Parathyroid adenoma (tissue), 2 donors: ENCODE results near the gene RNASEH1.

Experiments used
- H2AFZ ChIP-seq: fragments of 300-600 bp; sonication (generic); one replicate; pipeline ENCODE4 v1.7.0; 2017; ENCODE audit warnings: antibody characterized with exemption, mild to moderate bottlenecking
- H3K27ac ChIP-seq: fragments of 300-600 bp; sonication (generic); one replicate; pipeline ENCODE4 v1.7.0; 2017
- H3K27me3 ChIP-seq: fragments of 300-600 bp; sonication (generic); one replicate; pipeline ENCODE4 v1.7.0; 2017; ENCODE audit warnings: low read length; ENCODE audit not compliant: control insufficient read depth, insufficient read depth
- H3K36me3 ChIP-seq: fragments of 300-600 bp; sonication (generic); one replicate; pipeline ENCODE4 v1.7.0; 2017; ENCODE audit warnings: low read length; ENCODE audit not compliant: control insufficient read depth, insufficient read depth
- H3K4me1 ChIP-seq: fragments of 300-600 bp; sonication (generic); one replicate; pipeline ENCODE4 v1.7.0; 2017; ENCODE audit warnings: control low read depth
- H3K4me2 ChIP-seq: fragments of 300-600 bp; sonication (generic); one replicate; pipeline ENCODE4 v1.7.0; 2017; ENCODE audit warnings: low read length
- H3K4me3 ChIP-seq: fragments of 300-600 bp; sonication (generic); one replicate; pipeline ENCODE4 v1.7.0; 2017; ENCODE audit warnings: low read depth, low read length
- H3K79me2 ChIP-seq: fragments of 300-600 bp; sonication (generic); one replicate; pipeline ENCODE4 v1.7.0; 2017; ENCODE audit warnings: control low read depth
- H3K9ac ChIP-seq: fragments of 300-600 bp; sonication (generic); one replicate; pipeline ENCODE4 v1.7.0; 2017; ENCODE audit warnings: mild to moderate bottlenecking
- H3K9me3 ChIP-seq: fragments of 300-600 bp; sonication (generic); one replicate; pipeline ENCODE4 v1.7.0; 2017; ENCODE audit warnings: low read length; ENCODE audit not compliant: control insufficient read depth
- TF ChIP-seq, protein P1 (sequence below): fragments of 300-600 bp; sonication (generic); IDR thresholded peaks from one replicate; pipeline ENCODE4 v1.7.0; 2017; ENCODE audit warnings: antibody characterized with exemption, mild to moderate bottlenecking
- donor health status: primary hyperparathyroidism.

Gene RNASEH1

DNA sequence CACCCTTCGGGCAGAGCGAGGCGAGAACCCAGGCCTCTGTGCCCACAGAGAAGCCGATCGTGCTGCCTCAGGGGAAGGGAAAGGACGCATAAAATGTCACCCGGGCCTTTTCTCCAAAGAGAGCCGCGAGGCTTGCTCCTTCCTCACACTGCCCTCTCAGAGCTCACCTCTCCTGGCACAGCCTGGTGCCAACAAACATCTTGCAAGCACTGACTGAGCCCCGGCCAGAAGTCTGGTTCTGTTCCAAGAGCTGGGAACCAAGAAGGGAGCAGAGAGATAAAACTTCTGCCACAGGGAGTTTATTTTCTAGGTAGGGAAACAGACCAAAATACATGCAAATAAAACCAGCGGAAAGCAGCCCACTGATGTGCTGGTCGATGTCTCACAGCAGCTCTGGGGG is 25.2 kb downstream of the RNASEH1 start:
- TF ChIP-seq, protein P1, sequence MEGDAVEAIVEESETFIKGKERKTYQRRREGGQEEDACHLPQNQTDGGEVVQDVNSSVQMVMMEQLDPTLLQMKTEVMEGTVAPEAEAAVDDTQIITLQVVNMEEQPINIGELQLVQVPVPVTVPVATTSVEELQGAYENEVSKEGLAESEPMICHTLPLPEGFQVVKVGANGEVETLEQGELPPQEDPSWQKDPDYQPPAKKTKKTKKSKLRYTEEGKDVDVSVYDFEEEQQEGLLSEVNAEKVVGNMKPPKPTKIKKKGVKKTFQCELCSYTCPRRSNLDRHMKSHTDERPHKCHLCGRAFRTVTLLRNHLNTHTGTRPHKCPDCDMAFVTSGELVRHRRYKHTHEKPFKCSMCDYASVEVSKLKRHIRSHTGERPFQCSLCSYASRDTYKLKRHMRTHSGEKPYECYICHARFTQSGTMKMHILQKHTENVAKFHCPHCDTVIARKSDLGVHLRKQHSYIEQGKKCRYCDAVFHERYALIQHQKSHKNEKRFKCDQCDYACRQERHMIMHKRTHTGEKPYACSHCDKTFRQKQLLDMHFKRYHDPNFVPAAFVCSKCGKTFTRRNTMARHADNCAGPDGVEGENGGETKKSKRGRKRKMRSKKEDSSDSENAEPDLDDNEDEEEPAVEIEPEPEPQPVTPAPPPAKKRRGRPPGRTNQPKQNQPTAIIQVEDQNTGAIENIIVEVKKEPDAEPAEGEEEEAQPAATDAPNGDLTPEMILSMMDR, result no peak
- Histone ChIP-seq H3K79me2 (no peaks in the 10 kb centered on the region), H3K9me3 (no peaks in the 10 kb centered on the region), H2AFZ (no peak overlapping the region), H3K4me1 (peaks cover 3% of the 10 kb centered on the region), H3K27me3 (no peaks in the 10 kb centered on the region), H3K27ac (no peak overlapping the region), H3K36me3 (no peaks in the 10 kb centered on the region), H3K9ac (no peak overlapping the region), H3K4me2 (no peak overlapping the region), H3K4me3 (no peak overlapping the region)

DNA sequence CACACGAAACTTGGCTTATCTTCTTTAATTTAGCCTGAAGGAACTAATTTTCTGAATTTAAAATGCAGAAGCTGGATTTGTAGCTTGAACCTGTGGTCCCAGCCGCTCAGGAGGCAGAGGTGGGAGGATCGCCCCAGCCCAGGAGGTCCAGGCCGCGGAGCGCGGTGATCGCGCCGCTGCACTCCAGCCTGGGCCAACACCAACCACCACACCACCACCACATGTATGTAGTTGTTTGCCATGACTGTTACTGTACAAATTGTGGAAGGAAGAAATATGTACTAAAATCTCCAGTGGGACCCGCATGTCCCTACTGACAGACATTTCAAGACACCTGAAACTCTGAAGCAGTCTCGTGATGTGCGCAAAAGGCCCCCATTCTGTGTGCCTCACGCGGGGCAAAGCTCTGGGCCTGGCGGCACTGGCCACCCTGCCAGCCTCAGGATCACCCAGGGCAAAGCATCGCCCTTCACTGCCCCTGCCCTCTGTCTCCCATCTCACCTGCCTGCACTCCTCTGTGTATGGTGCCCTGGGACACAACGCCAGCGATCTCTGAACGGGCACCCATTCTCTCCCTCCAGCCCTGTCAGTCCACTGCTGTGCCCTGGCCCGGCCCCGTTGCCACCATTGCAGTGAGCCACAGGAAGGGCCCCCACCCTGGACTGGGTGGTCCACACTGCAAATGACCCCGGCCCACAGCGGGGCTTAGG is 28.7 kb downstream of the RNASEH1 start:
- Histone ChIP-seq H2AFZ (no peak overlapping the region), H3K9me3 (no peaks in the 10 kb centered on the region)
- TF ChIP-seq, protein P1, result no peak

DNA sequence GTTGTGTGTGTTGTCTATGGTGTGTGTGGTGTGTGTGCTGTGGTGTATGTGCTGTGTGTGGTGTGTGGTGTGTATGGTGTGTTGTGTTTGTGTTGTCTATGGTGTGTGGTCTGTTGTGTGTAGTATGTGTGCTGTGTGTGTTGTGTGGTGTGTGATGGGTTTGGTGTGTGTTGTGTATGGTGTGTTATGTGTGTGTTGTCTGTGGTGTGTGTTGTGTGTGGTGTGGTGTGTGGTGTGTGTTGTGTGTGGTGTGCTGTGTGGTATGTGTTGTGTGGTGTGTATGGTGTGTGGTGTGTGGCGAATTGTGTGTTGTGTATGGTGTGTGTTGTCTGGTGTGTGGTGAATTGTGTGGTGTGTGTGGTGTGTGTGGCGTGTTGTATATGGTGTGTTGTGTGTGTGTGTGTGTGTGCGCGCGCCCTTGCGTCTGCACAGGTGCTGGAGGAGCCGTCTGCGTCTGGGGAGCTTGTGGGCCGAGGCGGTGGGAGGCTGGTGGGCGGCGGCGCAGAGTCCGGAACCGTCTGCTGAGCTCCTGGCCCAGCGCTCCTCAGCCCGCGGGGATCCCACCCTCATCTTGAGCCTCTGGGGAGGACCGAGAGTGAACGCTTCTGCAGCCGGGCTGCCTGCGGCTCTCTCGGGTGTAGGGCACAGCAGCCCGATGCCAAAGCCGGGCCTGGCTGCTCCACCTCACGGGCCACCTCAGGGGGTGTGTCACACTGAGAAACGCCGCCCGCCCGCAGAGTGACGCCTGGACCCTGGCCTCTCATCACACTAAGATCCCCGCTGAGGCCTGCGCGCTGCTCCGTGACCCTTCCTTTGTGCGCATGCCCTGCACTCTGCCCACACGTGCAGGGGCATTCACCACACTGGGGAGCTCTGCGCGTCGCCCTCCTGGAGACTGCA is 30.0 kb downstream of the RNASEH1 start:
- Histone ChIP-seq H3K27me3 (no peaks in the 10 kb centered on the region), H3K36me3 (no peaks in the 10 kb centered on the region), H3K9ac (no peak overlapping the region), H3K79me2 (no peaks in the 10 kb centered on the region), H3K27ac (no peak overlapping the region), H3K4me2 (no peak overlapping the region), H3K4me3 (no peak overlapping the region), H2AFZ (no peak overlapping the region), H3K9me3 (no peaks in the 10 kb centered on the region), H3K4me1 (peaks cover 17% of the 10 kb centered on the region)
- TF ChIP-seq, protein P1, result no peak

More for the DNA sequence above, 28.7 kb downstream of the RNASEH1 start:
- no peak overlapping the region for H3K4me3 ChIP-seq
- H3K9ac ChIP-seq, result no peak overlapping the region
- H3K4me1 ChIP-seq, result peaks cover 7% of the 10 kb centered on the region
- H3K4me2 ChIP-seq, result no peak overlapping the region
- H3K36me3 ChIP-seq, result no peaks in the 10 kb centered on the region
- H3K27ac ChIP-seq, result no peak overlapping the region
- H3K79me2 ChIP-seq, result no peaks in the 10 kb centered on the region
- no peaks in the 10 kb centered on the region for H3K27me3 ChIP-seq

DNA sequence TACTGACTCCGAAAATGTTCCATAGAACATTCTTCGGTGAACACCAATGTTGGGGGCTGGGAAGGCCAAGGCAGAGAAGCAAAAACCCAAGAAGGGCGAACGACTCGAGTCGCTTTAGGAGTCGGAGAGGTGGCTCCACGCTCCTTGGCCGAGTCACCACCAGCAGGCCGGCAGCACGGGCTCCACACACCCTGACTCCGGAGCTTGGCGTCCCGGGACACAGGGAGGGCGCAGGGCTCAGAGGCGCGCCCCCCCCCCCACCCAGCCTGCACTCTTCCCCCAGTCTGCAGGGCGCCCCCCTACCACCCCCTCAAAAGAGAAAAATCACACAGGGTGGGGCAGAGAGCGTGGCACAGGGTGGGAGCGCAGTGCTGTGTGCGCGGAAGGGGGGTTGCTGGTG is 31.3 kb downstream of the RNASEH1 start:
- Histone ChIP-seq H3K27ac (no peak overlapping the region), H3K9ac (no peak overlapping the region), H3K79me2 (no peaks in the 10 kb centered on the region), H3K27me3 (no peaks in the 10 kb centered on the region), H3K4me2 (no peak overlapping the region), H2AFZ (no peak overlapping the region), H3K9me3 (no peaks in the 10 kb centered on the region), H3K4me1 (peaks cover 23% of the 10 kb centered on the region), H3K4me3 (no peak overlapping the region), H3K36me3 (no peaks in the 10 kb centered on the region)
- TF ChIP-seq, protein P1, result no peak
